GM18498 (cell line): ENCODE results near the gene MEN1.

Experiments
- ATAC-seq: cut with Tn5 transposase; IDR thresholded peaks from one replicate; pipeline ENCODE4 v1.9.1; 2021; ENCODE audit warnings: mild to moderate bottlenecking, moderate library complexity; ENCODE audit not compliant: unreplicated experiment

The MEN1 gene

GRCh38 chr11:64788321-64789215, 21.8 kb downstream of the MEN1 start:
- ATAC-seq = no peak

- ATAC-seq = no peak
Measured at GRCh38 chr11:64787526-64788320, 22.6 kb downstream of the MEN1 start.

- no peak for ATAC-seq
Measured at GRCh38 chr11:64786308-64786707, 24.0 kb downstream of the MEN1 start.

- no peak for ATAC-seq
Measured at GRCh38 chr11:64784813-64785581, 25.4 kb downstream of the MEN1 start.

GRCh38 chr11:64778473-64779298, 31.7 kb downstream of the MEN1 start, which contains the start of gene SF1:
Gene SF1, minus strand, starts transcription at chr11:64778542. Its CDS starts 150 bp downstream, at chr11:64778392.
- peak; percentile 79 for ATAC-seq

GRCh38 chr11:64778223-64778472, 32.2 kb downstream of the MEN1 start:
- peak; percentile 21 for ATAC-seq

GRCh38 chr11:64777449-64778222, 32.7 kb downstream of the MEN1 start:
- peak; percentile 21 for ATAC-seq

- ATAC-seq = no peak
Measured at GRCh38 chr11:64776875-64777274, 33.5 kb downstream of the MEN1 start.

GRCh38 chr11:64776425-64776824, 33.9 kb downstream of the MEN1 start:
- no peak for ATAC-seq

- no peak for ATAC-seq
Measured at GRCh38 chr11:64774144-64774543, 36.2 kb downstream of the MEN1 start.

GRCh38 chr11:64772303-64773018, 37.9 kb downstream of the MEN1 start:
- ATAC-seq = peak; percentile 39

GRCh38 chr11:64771861-64772260, 38.5 kb downstream of the MEN1 start:
- ATAC-seq = no peak

- no peak for ATAC-seq
Measured at GRCh38 chr11:64770120-64770519, 40.2 kb downstream of the MEN1 start.

- no peak for ATAC-seq
Measured at GRCh38 chr11:64769283-64769682, 41.1 kb downstream of the MEN1 start.

- ATAC-seq = no peak
Measured at GRCh38 chr11:64768300-64768694, 42.1 kb downstream of the MEN1 start.

GRCh38 chr11:64767344-64768299, 42.7 kb downstream of the MEN1 start:
- ATAC-seq = no peak

- no peak for ATAC-seq
Measured at GRCh38 chr11:64766881-64767280, 43.5 kb downstream of the MEN1 start.
